GM18526 (cell line): ENCODE data around the gene TSC1.

ENCODE experiments used
- POLR2A ChIP-seq: IDR thresholded peaks from 3 replicates; pipeline ENCODE4 v1.6.1; 2011; ENCODE audit not compliant: insufficient read length; ENCODE audit errors: extremely low read depth

TSC1 gene

DNA sequence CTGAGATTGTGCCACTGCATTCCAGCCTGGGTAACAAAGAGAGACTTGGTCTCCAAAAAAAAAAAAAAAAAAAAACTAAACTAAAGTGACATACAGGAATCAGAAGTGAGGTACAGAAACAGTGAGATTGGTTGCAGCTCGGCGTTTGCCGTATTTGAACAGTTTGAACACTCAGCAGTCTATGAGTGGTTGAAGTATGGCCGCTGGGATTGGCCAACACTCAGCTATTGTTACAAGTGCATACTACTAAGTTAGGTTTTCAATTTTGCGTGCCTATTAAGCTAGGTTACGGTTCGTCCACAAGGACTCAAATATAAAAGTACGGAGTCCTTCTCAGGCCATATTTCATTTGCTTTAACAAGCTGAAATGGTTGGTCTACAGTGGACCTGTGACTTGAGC is 3.3 kb upstream of the TSC1 start:
- no peak for TF ChIP-seq POLR2A

DNA sequence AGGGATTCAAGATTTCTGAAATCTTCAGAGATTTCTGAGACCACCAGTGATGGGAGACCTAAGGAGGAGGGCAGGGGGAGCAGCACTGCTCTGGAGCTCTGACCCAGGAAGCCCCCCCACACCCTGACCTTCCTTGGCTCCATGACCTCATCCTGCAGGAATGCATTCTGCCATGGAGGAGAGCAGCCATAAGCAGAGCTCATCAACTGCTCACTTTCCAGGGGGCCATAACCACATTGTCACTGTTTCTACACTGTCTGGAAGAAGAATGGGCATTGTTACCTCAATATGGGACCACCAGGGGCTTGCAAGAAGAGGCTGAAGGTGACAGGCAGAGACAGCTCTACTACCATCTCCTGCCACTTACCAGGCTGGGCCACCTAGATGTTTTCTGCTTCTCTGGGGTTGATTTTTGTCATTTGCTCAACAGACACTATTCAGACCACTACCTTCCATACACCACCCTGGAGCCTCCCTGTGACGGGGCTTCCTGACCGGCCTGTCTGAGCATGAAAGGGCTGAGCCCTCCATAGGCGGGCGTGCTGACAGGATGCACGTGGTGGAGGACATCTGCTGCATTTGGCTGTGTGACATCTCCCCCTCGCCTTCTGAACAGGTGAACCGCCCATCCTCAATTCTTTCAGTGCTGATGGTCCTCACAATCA is 2.3 kb upstream of the TSC1 start:
- TF ChIP-seq POLR2A: no peak

DNA sequence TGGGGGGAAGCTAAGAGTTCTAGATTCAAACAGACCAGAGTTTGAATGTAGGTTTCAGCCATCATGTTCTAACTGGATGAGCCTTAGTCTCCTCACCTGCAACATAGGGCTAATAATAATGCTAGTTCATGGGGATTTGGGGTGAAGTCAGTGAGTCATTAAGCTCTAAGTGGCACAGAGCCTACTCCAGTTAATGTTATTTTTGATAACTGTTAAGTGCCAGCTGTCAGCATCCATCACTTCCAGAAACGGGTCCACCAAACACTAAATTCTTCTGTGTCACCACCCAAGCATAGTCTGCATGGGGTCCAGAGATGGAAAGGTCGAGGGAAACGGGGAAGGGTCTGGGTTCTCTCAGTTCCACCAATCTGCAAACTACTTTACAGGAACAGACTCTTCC is 1.8 kb upstream of the TSC1 start:
- no peak for TF ChIP-seq POLR2A

DNA sequence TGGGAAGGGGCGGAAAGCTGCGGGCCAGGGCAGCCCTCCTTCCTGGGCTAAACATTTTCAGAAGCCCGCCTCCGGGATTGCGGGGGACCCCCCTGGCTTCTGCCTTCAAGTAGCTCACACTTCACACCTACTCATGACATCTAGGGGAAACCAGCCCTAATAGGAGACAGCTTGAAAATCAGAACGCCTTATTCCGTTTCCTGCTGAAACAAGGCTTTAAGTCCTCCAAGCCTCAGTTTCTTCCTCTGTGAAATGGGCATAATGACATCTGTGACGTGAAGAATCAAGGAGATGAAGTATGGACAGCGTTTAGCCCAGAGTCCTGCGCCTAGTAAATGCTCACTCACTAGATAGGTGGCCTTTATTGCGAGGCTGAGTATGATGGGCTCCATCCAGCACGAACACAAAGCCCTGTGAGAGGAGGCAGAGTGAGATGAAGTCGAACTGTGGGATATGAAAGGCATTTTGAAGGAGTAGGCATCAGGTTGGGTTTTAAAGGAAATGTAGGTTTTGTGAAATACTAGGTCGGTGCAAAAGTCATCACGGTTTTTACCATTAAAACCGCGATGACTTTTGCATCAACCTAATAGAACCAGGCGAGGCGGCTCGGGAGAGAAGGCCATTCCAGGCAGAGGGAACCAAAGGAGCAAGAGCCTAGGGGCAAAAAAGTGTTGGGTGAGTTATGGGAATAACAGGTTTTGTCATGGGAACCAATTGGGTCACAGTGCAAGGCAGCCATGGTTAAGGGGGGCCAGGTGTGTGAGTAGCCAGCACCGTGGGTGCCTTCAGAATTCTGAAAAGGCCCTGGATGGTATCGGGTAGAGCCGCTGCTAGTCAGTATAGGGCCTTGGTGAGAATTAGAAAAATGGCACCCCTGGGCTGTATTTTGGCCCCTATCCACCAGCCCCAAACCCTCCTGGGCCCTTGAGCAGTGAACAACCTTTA is 1.0 kb upstream of the TSC1 start:
- TF ChIP-seq POLR2A: no peak

DNA sequence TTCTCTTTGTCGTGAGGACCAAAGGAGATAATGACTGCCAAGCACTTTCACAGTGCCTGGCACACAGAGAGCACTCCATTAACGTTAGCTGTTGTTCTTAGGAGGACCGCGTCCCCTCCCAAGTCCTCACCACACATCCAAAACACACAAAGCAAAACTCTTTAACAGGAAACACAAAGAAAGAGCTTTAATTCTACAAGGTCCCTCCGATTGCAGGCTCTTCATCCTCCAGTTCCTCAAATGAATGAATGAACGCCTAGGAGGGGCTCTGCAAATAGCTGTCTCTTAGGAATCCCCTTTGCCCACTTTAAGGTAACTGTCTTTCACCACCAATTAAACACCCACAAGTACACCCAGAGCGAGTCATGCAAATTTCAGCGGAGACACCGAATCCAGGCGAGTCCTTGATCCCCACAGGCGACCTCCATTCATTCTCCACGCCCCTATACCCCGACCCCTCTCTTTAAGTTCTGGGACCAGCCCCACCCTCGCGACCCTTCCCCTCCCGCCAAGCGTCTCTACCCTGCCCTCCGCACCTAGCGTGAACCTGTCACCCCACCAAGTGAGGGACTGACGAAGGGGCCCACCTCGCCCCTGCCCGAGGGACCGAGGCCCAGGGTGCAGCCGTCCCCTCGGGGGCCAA is 644 bp downstream of the TSC1 start:
- no peak for TF ChIP-seq POLR2A

DNA sequence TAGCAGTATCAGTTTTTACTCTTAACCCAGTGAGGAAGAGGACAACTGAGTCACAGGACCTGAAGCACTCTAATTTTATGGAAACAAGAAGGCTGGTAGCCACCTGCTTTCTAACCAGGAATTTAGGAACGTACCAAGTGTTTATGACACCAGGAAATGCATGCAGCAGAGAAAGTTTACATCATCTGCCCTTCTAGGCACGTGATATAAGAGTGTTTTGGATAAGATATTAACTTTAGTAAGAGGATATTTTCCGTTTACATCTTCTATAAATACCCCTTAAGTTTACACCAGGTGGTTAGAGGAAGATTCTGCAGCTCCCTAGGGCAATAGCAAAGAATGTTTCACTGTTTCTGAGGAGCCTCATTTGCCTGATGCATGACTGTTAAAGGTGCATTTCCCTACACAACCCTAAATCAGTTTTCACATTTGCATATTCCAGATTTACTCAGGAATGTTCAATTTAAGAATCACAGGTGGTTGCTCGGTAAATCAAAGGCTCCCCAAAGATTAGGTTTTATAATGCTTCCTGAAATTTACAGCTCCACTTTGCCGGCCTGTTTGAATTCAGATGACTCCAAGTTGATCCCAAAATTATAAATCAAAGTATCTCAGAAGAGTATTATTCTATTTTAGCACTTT is 1.8 kb downstream of the TSC1 start:
- no peak for TF ChIP-seq POLR2A

DNA sequence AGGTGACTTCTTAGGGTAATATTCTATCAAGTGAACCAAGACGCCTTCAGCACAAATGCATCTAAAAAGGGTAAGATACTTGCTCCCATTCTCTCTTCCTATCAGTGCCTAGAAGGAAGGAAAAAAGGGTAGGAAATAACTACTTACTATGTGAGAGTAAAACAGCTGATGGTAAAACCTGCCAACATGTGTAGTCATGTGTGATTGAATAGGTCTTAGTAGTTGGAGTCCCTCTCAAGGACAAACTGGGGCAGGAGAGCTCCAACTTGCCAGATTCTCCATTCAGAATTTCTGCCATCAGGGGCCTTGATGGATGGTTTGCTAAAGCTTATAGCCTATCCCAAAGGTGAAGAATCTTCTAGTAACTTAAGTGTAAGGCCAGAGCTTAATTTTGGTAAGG is 5.2 kb downstream of the TSC1 start:
- TF ChIP-seq POLR2A: no peak

DNA sequence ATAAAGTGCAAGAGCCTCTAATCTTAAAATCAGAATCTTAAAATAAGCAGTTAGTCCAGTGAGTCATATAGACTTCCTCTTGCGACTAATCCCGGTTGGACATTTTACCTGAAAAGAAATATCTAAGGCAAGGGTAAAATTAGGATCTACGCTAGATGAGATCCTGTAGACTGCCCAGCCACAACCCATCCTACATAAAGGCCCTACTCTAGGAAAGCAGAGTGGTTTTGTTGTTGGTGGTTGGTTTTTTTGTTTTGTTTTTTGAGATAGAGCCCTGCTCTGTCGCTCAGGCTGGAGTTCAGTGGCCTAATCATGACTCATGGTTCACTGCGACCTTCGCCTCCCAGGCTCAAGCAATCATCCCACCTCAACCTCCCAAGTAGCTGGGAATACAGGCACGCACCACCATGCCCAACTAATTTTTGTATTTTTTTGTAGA is 6.9 kb downstream of the TSC1 start:
- no peak for TF ChIP-seq POLR2A

DNA sequence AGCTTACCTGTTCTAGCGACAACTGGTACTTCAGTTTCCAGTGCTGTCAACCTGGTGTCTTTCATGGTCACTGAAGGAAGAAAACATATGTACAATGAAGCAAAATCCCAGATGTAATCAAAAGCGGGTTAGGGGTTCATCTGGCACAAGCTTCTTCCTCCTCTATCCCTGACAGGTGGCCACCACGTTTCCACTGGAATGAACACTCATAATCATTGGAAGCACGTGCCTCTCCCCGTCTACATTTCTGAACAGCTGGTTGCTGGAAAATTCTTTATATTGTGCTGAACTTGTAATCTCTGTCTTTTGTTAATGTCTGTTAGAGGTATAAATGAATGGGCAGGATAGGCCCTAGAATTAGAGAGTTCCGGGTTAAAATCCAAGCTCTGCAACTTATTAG is 9.4 kb downstream of the TSC1 start:
- TF ChIP-seq POLR2A: no peak

DNA sequence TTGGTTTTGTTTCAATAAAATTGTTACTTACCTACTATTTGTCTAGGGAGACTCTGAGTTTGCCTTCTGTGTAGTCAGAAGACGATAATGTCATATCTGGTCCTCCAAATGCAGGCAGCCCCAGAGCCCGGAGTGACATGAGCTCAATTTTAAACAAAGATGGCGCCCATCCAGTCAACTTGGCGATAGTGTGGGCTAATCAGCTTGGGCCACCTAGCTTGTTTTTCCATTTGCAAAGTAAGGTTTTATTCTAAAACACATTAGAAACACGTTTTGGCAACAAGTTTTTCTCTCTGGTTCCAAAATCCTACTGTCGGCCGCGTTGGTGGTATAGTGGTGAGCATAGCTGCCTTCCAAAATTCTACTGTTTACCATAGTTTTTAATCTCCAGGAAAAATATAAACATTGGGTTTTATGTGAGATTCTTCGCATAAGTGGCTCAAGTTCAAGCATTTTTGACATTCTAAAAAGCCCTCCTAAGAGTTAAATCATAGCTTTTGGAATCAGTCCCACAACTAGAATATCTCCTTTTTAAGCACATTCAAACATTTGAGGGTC is 13.2 kb downstream of the TSC1 start:
- no peak for TF ChIP-seq POLR2A

DNA sequence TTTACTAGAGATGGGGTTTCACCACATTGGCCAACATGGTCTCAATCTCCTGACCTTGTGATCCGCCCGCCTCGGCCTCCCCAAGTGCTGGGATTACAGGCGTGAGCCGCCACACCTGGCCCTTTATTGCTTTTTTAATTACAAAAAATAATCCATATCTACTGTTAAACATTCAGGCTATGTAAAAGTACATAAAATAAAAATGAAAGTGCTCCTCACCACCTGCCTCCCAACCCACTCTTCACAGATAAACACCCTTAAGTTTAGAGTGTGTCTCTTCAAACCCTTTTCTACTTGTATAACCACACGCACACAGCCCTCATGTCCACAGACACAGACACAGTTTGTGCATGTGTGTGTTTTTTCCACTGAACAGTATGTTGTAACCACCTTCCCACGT is 16.7 kb downstream of the TSC1 start:
- no peak for TF ChIP-seq POLR2A

DNA sequence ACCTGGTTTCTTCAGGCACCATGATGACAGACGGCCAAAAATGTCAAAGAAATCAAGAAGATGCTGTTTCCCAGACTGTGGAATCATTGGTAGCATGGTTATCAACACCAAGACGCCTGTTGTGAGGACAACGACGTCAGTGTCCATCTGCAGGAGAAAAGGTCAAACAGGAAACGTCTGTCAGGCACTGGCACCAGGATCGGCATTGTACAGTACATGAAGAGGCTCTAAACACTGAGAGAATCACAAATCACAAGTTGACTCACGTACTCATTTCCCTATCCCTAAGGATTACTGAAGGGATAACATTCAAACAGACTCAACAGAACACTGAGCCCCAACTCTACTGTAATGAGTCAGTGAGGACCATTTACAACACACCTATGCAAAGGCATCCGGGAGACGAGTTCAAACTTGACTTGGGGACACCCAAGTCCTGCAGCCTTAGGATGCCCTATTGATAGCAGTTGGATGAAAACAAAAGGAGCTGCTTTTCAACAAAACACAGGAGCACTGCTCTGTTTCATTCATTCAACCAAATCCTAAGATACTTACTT is 21.0 kb downstream of the TSC1 start:
- no peak for TF ChIP-seq POLR2A

DNA sequence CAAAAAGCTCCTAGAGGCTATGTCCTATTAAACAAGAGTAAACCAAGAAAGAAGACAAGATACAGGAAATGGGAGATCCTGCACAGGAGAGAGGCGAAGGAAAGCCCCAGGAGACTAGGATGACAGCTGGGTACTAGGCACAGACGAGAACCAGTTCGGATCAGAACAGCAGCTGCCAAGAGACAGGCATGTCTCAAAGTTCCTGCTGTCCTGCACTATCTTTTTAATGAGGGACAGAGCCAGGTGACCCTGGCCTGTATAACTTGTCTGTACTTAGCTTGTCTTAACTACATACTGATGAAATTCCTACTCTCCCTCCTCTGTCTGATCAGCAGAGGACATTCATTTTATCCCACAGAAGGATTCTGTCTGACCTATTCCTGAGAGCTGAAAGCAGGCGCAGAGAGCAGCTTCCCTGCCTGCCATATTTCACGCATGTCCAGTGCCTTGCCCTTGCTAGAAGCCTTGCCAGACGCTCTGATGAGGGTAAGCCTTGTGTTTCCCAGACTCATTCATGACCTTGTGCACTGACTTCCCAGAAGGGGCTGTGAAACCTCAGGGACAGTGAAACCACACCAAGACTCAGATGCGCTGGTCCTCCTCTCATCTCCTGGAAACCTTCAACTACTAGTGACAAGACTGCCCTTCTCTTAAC is 24.7 kb downstream of the TSC1 start:
- no peak for TF ChIP-seq POLR2A

DNA sequence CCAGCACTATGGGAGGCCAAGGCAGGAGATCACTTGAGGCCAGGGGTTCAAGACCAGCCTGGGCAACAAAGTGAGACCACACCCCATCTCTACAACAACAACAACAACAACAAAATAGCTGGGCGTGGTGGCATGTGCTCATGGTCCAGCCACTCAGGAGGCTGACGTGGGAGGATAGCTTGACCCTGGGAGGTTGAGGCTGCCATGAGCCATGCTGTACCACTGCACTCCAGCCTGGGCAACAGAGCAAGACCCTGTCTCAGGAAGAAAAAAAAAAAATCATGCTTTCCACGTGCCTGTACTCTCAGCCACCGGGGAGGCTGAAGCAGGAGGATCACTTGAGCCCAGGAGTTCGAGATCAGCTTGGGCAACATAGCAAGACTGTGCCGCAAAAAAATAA is 29.5 kb downstream of the TSC1 start:
- TF ChIP-seq POLR2A: no peak

DNA sequence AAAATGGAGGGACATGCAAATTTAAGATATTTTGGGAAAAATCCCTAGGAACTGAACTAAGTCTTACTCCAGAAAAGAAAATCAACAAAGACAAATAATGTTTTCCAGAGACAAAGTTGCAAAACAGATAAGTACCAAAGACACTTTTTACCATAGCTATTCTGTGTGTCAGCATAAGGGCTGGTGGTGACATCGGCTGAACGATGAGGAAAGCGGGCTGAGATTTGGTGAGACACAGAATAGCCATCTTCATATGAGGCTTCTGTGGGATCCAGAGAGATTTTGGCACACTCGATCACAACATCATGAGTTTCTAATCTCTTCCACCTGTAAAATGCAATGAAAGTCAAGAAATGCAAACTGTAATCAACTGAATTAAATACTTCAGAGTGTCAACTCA is 32.3 kb downstream of the TSC1 start:
- TF ChIP-seq POLR2A: no peak

DNA sequence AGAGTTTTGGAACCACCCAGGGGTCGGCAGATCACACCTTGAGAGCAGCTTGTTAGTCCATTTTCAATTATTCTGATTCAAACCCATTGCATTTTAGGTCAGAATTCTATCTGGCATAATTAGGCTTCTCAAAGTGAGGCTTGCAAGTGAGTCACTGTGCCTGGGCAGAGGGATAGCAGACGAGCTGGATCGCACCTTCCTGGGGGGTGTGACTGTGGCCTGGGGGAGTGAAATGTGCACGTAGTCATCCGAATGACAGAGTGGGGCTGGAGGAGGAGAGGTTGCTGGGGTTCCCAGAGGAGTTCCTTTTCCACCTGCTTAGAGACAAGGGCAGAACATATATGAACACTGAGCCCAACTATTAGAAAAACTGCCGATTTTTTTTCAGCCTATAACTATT is 34.0 kb downstream of the TSC1 start:
- no peak for TF ChIP-seq POLR2A
